Testis (tissue), 3 donors: Measurements from ENCODE around the gene HEXD. TPM values are rescaled to one million over a fixed set of nuclear protein-coding genes. Genes with fewer than 3 reads are reported as not detected.

Experiments
- DNase-seq: peaks from one replicate; pipeline ENCODE4 v3.0.0-alpha.2; 2019
- H3K27ac ChIP-seq, 2 donors: fragments of 200-600 bp; sonication (generic); one replicate each; pipeline ENCODE4 v1.5.1; 2019
- H3K27me3 ChIP-seq: fragments of 200-600 bp; sonication (generic); one replicate; pipeline ENCODE4 v1.5.1; 2019
- H3K36me3 ChIP-seq: fragments of 200-600 bp; sonication (generic); one replicate; pipeline ENCODE4 v1.5.1; 2017; ENCODE audit warnings: low read depth; ENCODE audit errors: missing control alignments
- H3K4me1 ChIP-seq: fragments of 200-600 bp; sonication (generic); one replicate; pipeline ENCODE4 v1.5.1; 2019
- H3K4me3 ChIP-seq, 2 donors: fragments of 200-600 bp; sonication (generic); one replicate each; pipeline ENCODE4 v1.5.1; 2017 to 2019
- H3K9me3 ChIP-seq: fragments of 200-600 bp; sonication (generic); one replicate; pipeline ENCODE4 v1.5.1; 2017
- POLR2A ChIP-seq: fragments of 450-650 bp; IDR thresholded peaks from one replicate; pipeline ENCODE4 v1.6.1; 2017; ENCODE audit warnings: antibody characterized with exemption, mild to moderate bottlenecking, moderate library complexity
- WGBS, 2 donors: methylation state at CpG; one replicate each; pipeline ENCODE4 v1.1.5; 2018; 5-methylcytosine and 5-hydroxymethylcytosine counted together
- intact Hi-C: fragments of 100-400 bp; cut with DNase I; formaldehyde crosslinking; loops from one replicate; pipeline ENCODE4 v1.15.1; 2023; ENCODE audit warnings: low total_unique reads
- polyA plus RNA-seq: library from polyadenylated mRNA; stranded (reverse); fragments of 350-450 nt; fragmentation: Illumina TruSeq; extraction: RNeasy Lipid Tissue Mini Kit (QIAGEN cat#74804); gene quantifications from one replicate; pipeline ENCODE4 v1.2.3, GENCODE V29; 2014; ENCODE audit warnings: low read depth, low replicate concordance; ENCODE audit not compliant: insufficient read depth
- total RNA-seq, 2 donors: library from RNA; depleted of rRNA; stranded (reverse); fragments of >200 nt; gene quantifications; one replicate each; pipeline ENCODE4 v1.2.3, GENCODE V29; 2016
- TF ChIP-seq, protein P1 (sequence below), 3 experiments: fragments of 450-650 bp in 2 of 3; fragments of 200-600 bp in 1 of 3; sonication (generic) in 1 of 3; IDR thresholded peaks; one replicate each; pipeline ENCODE4 v1.5.1; 2016 to 2019; ENCODE audit warnings: antibody characterized with exemption in 3 of 3, mild to moderate bottlenecking in 2 of 3, moderate library complexity in 1 of 3

Gene HEXD
- total and polyA plus RNA-seq, 3 donors from 2014 or later: 24.4 to 95.3 (median 90.9) TPM

DNA sequence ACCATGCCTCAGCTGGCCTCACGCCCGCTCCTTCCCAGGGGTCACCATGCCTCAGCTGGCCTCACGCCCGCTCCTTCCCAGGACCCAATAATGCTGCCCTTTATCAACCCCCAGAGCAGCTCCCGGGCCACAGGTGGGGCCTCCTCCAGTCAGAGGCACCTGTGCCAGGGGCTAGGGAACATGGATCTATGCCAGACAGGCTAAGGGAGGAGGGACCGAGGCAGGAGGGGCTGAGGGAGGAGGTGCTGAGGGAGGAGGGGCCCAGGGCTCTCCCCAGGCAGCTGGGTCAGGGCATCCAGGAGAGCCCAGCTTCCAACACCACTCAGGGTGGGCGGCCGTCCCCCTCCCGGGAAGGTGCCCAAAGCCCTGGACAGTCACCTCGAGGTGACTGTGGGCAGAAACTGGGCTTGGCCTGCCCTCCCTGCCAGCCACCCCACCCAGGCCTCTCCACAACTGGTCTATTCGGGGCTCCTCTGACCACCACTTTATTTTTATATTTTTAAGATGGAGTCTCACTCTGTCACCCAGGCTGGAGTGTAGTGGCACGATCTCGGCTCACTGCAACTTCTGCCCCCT lies 27.2 kb upstream of the HEXD start:
- H3K27ac ChIP-seq: no peak overlapping the region
- TF ChIP-seq POLR2A: no peak
- TF ChIP-seq, protein P1, sequence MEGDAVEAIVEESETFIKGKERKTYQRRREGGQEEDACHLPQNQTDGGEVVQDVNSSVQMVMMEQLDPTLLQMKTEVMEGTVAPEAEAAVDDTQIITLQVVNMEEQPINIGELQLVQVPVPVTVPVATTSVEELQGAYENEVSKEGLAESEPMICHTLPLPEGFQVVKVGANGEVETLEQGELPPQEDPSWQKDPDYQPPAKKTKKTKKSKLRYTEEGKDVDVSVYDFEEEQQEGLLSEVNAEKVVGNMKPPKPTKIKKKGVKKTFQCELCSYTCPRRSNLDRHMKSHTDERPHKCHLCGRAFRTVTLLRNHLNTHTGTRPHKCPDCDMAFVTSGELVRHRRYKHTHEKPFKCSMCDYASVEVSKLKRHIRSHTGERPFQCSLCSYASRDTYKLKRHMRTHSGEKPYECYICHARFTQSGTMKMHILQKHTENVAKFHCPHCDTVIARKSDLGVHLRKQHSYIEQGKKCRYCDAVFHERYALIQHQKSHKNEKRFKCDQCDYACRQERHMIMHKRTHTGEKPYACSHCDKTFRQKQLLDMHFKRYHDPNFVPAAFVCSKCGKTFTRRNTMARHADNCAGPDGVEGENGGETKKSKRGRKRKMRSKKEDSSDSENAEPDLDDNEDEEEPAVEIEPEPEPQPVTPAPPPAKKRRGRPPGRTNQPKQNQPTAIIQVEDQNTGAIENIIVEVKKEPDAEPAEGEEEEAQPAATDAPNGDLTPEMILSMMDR (IDR thresholded peaks at IDR 0.05): no peak
- H3K4me3 ChIP-seq: no peak overlapping the region
- 94% methylated on average over 10 to 13 of the region's 13 CpGs for WGBS, 2 donors
- no peaks in the 10 kb centered on the region for H3K9me3 ChIP-seq
- no peaks in the 10 kb centered on the region for H3K27me3 ChIP-seq
- intact Hi-C loops: no loop called here
- peaks cover 4% of the 10 kb centered on the region for H3K4me1 ChIP-seq
- DNase-seq: no peak
- no peaks in the 10 kb centered on the region for H3K36me3 ChIP-seq

DNA sequence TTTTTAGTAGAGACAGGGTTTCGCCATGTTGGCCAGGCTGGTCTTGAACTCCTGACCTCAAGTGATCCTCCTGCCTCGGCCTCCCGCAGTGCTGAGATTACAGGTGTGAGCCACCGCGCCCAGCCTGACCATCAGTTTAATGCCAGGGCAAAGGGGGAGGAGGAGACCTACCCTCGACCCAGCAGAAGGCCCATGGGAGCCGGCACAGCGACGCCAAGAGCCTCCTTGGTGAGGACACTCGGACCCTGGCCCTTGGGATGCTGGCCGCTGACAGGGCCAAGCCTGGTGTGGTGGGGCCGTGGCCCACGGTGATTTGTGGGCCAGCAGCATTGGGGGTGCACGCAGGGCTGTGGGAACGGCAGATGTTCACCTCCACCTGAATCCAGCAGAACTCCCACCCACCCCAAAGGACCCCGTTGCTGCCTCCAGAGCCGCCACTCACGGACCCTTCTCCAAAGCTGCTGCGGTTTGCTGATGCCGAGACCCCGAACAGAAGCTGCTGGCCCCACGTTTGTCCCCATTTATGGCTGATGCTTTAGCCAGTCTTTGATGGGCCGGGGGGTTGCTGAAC lies 26.6 kb upstream of the HEXD start:
- Histone ChIP-seq H3K36me3 (no peaks in the 10 kb centered on the region), H3K4me3 (no peak overlapping the region), H3K27me3 (no peaks in the 10 kb centered on the region), H3K9me3 (no peaks in the 10 kb centered on the region), H3K27ac (no peak overlapping the region), H3K4me1 (peaks cover 1% of the 10 kb centered on the region)
- intact Hi-C loops: no loop called here
- TF ChIP-seq, protein P1 (IDR thresholded peaks at IDR 0.05): no peak
- TF ChIP-seq POLR2A: no peak
- WGBS, 2 donors: 95 to 96% methylated on average over 5 to 23 of the region's 23 CpGs
- DNase-seq: no peak

DNA sequence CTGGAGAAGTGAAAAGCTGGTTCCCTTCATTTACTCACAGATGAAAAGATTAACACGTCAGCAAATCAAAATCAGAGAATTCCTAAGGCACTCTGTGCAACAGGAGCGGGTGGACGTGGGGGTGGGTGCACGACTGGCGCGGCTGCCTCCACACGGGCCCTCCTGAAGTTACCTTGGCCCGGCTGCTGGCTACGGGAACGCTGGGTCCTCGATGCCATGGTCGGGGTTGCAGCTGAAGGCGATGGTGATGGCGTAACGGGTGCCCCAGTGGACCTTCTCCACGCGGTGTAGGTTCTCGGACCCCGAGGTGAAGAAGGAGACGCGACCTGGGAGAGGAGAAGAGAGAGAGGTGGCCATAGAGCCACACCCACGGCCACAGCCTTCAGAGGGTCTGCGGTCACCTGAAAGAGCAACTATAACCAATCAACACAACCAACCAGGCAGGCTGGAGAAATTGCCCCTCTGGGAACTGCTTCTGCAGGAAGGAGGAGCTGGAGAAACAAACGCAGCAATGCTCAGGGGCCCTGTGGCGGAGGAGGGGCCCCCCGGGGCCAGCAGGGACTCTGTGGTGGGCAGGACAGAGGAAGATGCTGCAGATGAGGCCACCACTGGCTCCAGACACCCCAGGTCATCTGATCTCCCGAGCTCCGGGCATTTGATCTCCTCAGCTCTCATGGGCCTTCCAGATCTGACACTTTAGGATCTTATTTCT lies 25.8 kb upstream of the HEXD start:
- intact Hi-C loops: no loop called here
- WGBS, 2 donors: 91 to 93% methylated on average over 28 of the region's 28 CpGs
- no peaks in the 10 kb centered on the region for H3K36me3 ChIP-seq
- DNase-seq: no peak
- H3K4me1 ChIP-seq: no peaks in the 10 kb centered on the region
- TF ChIP-seq POLR2A: no peak
- TF ChIP-seq, protein P1 (IDR thresholded peaks at IDR 0.05): no peak
- H3K4me3 ChIP-seq: no peak overlapping the region
- no peaks in the 10 kb centered on the region for H3K27me3 ChIP-seq
- H3K9me3 ChIP-seq: no peaks in the 10 kb centered on the region
- H3K27ac ChIP-seq: no peak overlapping the region

DNA sequence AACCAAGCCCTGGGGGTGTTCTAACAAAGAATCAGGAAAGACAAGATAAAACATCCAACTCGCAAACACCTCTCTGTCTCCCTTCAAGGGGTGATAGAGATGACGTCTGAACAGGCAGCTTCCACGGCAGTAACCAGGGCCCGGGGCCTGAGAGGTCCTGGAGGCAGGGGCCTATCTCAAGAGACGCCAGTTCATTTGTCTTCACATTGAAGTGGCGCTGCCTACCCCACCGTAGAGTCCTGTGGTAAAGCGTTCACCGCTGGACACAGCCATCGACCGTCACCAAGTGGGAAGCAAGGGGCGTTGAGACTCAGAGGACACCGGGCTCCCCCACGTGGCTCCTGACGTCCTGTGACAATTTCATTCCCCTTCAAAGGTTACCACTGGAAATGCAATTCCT lies 25.2 kb upstream of the HEXD start:
- TF ChIP-seq POLR2A: no peak
- TF ChIP-seq, protein P1 (IDR thresholded peaks at IDR 0.05): no peak
- no peaks in the 10 kb centered on the region for H3K4me1 ChIP-seq
- H3K4me3 ChIP-seq: no peak overlapping the region
- H3K27ac ChIP-seq: no peak overlapping the region
- 90 to 93% methylated on average over 15 of the region's 15 CpGs for WGBS, 2 donors
- H3K27me3 ChIP-seq: no peaks in the 10 kb centered on the region
- no peaks in the 10 kb centered on the region for H3K9me3 ChIP-seq
- intact Hi-C loops: no loop called here
- H3K36me3 ChIP-seq: no peaks in the 10 kb centered on the region
- no peak for DNase-seq
